Thoracic aorta (tissue), 2 donors: ENCODE data around the gene MED25. TPM values are rescaled to one million over a fixed set of nuclear protein-coding genes. Genes with fewer than 3 reads are reported as not detected.

Experiments
- ATAC-seq: fragments of 150-250 bp; one replicate; pipeline ENCODE4 v1.8.0; 2017; ENCODE audit warnings: low read depth; ENCODE audit not compliant: insufficient number of reproducible peaks, low FRiP score
- DNase-seq: peaks from one replicate; pipeline ENCODE4 v3.0.0-alpha.2; 2020; ENCODE audit warnings: low spot score
- H3K27ac ChIP-seq, 2 donors: fragments of 200-600 bp; sonication (generic); 1 replicate in 1 of 2; 2 replicates in 1 of 2; pipeline ENCODE4 v1.5.1; 2016; ENCODE audit warnings: mild to moderate bottlenecking in 2 of 2, moderate library complexity in 2 of 2
- H3K27me3 ChIP-seq: fragments of 200-600 bp; sonication (generic); replicated peaks from 2 replicates; pipeline ENCODE4 v1.6.0; 2016; ENCODE audit warnings: mild to moderate bottlenecking; ENCODE audit not compliant: insufficient read depth
- H3K36me3 ChIP-seq: fragments of 200-600 bp; sonication (generic); one replicate; pipeline ENCODE4 v1.5.1; 2016
- H3K4me1 ChIP-seq, 2 donors: fragments of 200-600 bp; sonication (generic); 1 replicate in 1 of 2; 2 replicates in 1 of 2; pipeline versions ENCODE4 v1.5.1 to v1.6.0; 2016; ENCODE audit warnings: low read depth in 2 of 2, mild to moderate bottlenecking in 1 of 2; ENCODE audit not compliant: control insufficient read depth in 1 of 2
- H3K4me3 ChIP-seq: fragments of 200-600 bp; sonication (generic); 2 replicates; pipeline ENCODE4 v1.5.1; 2016; ENCODE audit warnings: mild to moderate bottlenecking
- H3K9me3 ChIP-seq: fragments of 200-600 bp; sonication (generic); 2 replicates; pipeline ENCODE4 v1.5.1; 2016
- total RNA-seq, 2 donors: library from RNA; depleted of rRNA; stranded (reverse); fragments of >200 nt; gene quantifications; one replicate each; pipeline versions ENCODE4 v1.1.0 to v1.2.3, GENCODE V29; 2016
- TF ChIP-seq, protein P1 (sequence below): fragments of 200-600 bp; sonication (generic); IDR thresholded peaks from one replicate; pipeline ENCODE4 v1.5.1; 2019; ENCODE audit warnings: antibody characterized with exemption

MED25 gene
- total RNA-seq, 2 donors from 2014 or later, result 29.8 to 37.0 TPM

DNA sequence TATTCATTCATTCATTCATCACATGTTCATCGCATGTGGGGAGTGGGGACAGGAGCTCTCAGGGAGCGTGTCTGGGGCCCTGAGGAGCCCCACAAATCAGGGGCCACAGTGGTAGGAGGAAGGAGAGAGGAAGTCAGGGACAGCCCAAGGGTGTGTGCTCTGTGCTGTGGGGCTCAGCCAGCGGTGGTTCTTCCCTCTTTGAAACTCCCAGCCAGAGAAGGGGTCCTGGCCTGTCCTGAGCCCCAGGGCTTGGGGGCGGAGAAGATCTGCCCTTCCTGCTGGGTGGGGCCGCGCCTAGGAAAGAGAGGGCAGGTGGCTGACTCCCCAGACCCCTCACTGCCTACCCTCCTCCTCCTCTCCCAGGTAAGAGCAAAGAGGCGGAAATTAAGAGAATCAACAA, 36.7 kb upstream of the MED25 start:
- Histone ChIP-seq H3K4me1 (no peaks in the 10 kb centered on the region), H3K4me3 (no peak overlapping the region), H3K27me3 (no peaks in the 10 kb centered on the region), H3K9me3 (no peaks in the 10 kb centered on the region), H3K27ac (no peak overlapping the region), H3K36me3 (peaks cover 25% of the 10 kb centered on the region)
- TF ChIP-seq, protein P1, sequence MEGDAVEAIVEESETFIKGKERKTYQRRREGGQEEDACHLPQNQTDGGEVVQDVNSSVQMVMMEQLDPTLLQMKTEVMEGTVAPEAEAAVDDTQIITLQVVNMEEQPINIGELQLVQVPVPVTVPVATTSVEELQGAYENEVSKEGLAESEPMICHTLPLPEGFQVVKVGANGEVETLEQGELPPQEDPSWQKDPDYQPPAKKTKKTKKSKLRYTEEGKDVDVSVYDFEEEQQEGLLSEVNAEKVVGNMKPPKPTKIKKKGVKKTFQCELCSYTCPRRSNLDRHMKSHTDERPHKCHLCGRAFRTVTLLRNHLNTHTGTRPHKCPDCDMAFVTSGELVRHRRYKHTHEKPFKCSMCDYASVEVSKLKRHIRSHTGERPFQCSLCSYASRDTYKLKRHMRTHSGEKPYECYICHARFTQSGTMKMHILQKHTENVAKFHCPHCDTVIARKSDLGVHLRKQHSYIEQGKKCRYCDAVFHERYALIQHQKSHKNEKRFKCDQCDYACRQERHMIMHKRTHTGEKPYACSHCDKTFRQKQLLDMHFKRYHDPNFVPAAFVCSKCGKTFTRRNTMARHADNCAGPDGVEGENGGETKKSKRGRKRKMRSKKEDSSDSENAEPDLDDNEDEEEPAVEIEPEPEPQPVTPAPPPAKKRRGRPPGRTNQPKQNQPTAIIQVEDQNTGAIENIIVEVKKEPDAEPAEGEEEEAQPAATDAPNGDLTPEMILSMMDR, result no peak
- ATAC-seq, result no peak
- DNase-seq, result no peak

DNA sequence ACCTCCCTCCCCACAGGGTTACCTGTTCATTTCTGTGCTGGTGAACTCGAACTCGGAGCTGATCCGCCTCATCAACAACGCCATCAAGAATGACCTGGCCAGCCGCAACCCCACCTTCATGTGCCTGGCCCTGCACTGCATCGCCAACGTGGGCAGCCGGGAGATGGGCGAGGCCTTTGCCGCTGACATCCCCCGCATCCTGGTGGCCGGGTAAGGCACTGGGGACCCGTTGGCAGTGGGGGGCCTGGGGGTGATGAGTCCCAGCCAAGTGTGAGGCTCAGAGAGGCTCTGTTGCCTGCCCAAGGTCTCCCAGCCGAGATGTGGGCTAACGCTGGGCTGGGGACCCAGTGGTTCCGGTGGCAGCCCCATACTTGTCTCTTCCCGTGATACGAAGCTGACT, 35.6 kb upstream of the MED25 start:
- H3K9me3 ChIP-seq, result no peaks in the 10 kb centered on the region
- no peak overlapping the region for H3K4me3 ChIP-seq
- H3K27me3 ChIP-seq, result no peaks in the 10 kb centered on the region
- H3K36me3 ChIP-seq, result peaks cover 21% of the 10 kb centered on the region
- DNase-seq, result no peak
- no peak overlapping the region for H3K27ac ChIP-seq
- H3K4me1 ChIP-seq, result no peaks in the 10 kb centered on the region
- ATAC-seq, result no peak
- TF ChIP-seq, protein P1, result no peak

DNA sequence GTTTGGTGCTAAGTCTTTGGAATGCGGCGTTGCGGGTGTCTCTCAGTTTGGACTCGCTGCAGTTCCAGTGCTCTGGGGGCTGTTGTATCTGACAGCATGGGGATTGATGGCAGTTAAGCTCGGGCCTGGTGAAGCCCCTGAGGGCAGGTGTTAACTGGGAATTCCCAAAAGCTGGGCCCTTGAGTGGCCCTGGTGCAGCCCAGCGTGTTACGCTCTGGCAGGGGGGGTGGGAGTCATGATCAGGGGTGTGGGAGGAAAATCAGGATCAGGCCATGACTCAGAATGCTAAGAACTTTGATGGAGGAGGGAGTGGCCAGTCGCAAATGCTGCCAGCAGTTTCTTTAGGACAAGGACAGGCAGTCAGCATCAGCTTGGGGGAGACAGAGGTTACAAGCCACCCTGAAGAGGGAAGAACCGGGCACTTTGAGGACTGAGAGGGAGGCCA, 31.7 kb upstream of the MED25 start:
- no peaks in the 10 kb centered on the region for H3K4me1 ChIP-seq
- no peak overlapping the region for H3K4me3 ChIP-seq
- TF ChIP-seq, protein P1, result no peak
- H3K27ac ChIP-seq, result no peak overlapping the region
- ATAC-seq, result no peak
- DNase-seq, result no peak
- no peaks in the 10 kb centered on the region for H3K27me3 ChIP-seq
- peaks cover 30% of the 10 kb centered on the region for H3K36me3 ChIP-seq
- no peaks in the 10 kb centered on the region for H3K9me3 ChIP-seq

DNA sequence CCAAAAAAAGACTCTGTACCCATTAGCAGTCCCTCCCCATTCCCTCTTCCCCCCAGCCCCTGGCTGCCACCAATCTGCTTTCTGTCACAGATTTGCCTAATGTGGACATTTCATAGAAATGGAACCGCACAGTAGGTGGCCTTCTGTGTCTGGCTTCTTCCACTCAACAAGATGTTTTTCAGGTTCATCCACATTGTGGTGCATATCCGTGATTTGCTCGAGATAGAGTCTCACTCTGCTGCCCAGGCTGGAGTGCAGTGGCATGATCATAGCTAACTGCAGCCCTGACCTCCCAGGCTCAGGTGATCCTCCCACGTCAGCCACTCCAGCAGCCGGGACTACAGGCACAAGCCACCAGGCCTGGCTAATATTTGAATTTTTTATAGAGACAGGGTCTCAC, 30.3 kb upstream of the MED25 start:
- no peaks in the 10 kb centered on the region for H3K27me3 ChIP-seq
- no peak overlapping the region for H3K4me3 ChIP-seq
- H3K9me3 ChIP-seq, result no peaks in the 10 kb centered on the region
- peaks cover 30% of the 10 kb centered on the region for H3K36me3 ChIP-seq
- TF ChIP-seq, protein P1, result no peak
- DNase-seq, result no peak
- no peak overlapping the region for H3K27ac ChIP-seq
- H3K4me1 ChIP-seq, result no peaks in the 10 kb centered on the region
- no peak for ATAC-seq

DNA sequence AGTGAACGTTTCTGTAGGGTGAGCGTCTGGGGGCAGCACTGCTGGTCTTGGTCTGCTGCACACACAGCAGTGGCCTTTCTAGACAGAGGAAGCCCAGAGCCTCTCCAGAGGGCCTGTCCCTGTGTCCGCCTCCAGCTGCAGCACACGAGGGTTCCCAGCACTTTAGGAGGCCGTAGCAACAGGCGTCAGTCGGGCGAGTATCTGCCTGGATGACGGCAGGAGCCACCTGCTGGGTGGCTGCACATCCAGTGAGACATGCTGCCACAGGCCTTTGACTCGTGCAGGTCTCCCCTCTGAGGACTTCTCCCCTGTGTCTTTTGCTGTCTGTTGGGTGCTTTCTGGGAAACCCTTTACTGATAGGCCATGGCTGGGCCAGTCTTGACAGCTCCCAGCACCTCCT, 29.2 kb upstream of the MED25 start:
- ATAC-seq (no peak), DNase-seq (no peak)
- no peaks in the 10 kb centered on the region for H3K9me3 ChIP-seq
- no peak overlapping the region for H3K4me3 ChIP-seq
- H3K27me3 ChIP-seq, result no peaks in the 10 kb centered on the region
- TF ChIP-seq, protein P1, result no peak
- no peaks in the 10 kb centered on the region for H3K4me1 ChIP-seq
- H3K36me3 ChIP-seq, result peaks cover 35% of the 10 kb centered on the region
- H3K27ac ChIP-seq, result no peak overlapping the region
